ENCODE results near the gene SYDE1. TPM values are rescaled to one million over a fixed set of nuclear protein-coding genes. Genes with fewer than 3 reads are reported as not detected.

The SYDE1 gene
- total and polyA plus RNA-seq, 7 donors = 2.3 to 4.9 (median 4.5) TPM

DNA sequence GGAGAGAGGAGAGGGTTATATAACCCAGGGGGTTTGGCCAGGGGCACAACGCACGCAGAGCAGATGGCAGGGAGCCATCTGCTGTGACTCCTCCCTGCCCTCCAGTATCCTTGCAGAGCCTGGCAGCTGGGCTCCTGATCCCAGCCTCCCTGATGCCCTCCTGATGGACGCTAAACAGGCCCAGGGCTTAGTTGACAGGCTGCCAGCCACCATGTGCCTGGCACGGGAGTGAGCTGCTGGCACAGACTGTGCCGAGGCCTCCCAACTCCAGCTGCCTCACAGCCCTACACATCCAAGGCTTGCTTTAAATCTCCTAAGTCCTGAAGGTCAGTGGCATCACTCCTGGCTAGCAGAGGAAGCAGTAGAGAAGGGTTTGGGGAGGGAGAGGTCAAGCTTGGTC is 16.7 kb downstream of the SYDE1 start:
- H3K4me3 ChIP-seq = no peak overlapping the region
- intact Hi-C loops (cut with DNase I) = no loop called here
- no peaks in the 10 kb centered on the region for H3K27me3 ChIP-seq (ENCODE audit: insufficient read depth in 3 of 3, low read length in 2 of 3)
- H3K27ac ChIP-seq = peak overlapping the region; percentile 97
- H3K4me1 ChIP-seq = peaks cover 4% of the 10 kb centered on the region
- H3K36me3 ChIP-seq (ENCODE audit: insufficient read depth in 1 of 2, low read depth in 1 of 2) = peaks cover 0 to 43% of the 10 kb centered on the region in 2 donors
- TF ChIP-seq, protein P1, sequence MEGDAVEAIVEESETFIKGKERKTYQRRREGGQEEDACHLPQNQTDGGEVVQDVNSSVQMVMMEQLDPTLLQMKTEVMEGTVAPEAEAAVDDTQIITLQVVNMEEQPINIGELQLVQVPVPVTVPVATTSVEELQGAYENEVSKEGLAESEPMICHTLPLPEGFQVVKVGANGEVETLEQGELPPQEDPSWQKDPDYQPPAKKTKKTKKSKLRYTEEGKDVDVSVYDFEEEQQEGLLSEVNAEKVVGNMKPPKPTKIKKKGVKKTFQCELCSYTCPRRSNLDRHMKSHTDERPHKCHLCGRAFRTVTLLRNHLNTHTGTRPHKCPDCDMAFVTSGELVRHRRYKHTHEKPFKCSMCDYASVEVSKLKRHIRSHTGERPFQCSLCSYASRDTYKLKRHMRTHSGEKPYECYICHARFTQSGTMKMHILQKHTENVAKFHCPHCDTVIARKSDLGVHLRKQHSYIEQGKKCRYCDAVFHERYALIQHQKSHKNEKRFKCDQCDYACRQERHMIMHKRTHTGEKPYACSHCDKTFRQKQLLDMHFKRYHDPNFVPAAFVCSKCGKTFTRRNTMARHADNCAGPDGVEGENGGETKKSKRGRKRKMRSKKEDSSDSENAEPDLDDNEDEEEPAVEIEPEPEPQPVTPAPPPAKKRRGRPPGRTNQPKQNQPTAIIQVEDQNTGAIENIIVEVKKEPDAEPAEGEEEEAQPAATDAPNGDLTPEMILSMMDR (IDR thresholded peaks at IDR 0.05) = no peak
- H3K9me3 ChIP-seq = no peaks in the 10 kb centered on the region
- DNase-seq (peak; percentile 57 to 73), ATAC-seq (peak; percentile 37 to 47 (median 42))
- WGBS, 3 donors = 16 to 25% (median 17%) methylated on average over 5 of the region's 5 CpGs

- Histone ChIP-seq H3K27ac (peak overlapping the region; percentile 97), H3K4me3 (peak overlapping the region; percentile 95), H3K4me1 (peaks cover 4% of the 10 kb centered on the region), H3K27me3 (ENCODE audit: insufficient read depth in 3 of 3, low read length in 2 of 3) (no peaks in the 10 kb centered on the region), H3K36me3 (ENCODE audit: insufficient read depth in 1 of 2, low read depth in 1 of 2) (peaks cover 0 to 35% of the 10 kb centered on the region in 2 donors), H3K9me3 (no peaks in the 10 kb centered on the region)
- TF ChIP-seq, protein P1 (IDR thresholded peaks at IDR 0.05) = no peak
- 8 to 13% (median 13%) methylated on average over 28 to 33 of the region's 33 CpGs for WGBS, 3 donors
- intact Hi-C loops (cut with DNase I) = no loop called here
- ATAC-seq = peak in 2 of 4 donors; percentile 2 to 5
- DNase-seq = peak in 1 of 2 donors; percentile 61
Observed at GRCh38 chr19:15124572-15125231, 17.5 kb downstream of the SYDE1 start.

GRCh38 chr19:15125232-15126067 is 18.2 kb downstream of the SYDE1 start:
- H3K4me3 ChIP-seq = peak overlapping the region; percentile 95
- peak; percentile 98 for ATAC-seq
- H3K36me3 ChIP-seq (ENCODE audit: insufficient read depth in 1 of 2, low read depth in 1 of 2) = peaks cover 0 to 27% of the 10 kb centered on the region in 2 donors
- DNase-seq = peak; percentile 99
- H3K4me1 ChIP-seq = peaks cover 4% of the 10 kb centered on the region
- no peaks in the 10 kb centered on the region for H3K27me3 ChIP-seq (ENCODE audit: insufficient read depth in 3 of 3, low read length in 2 of 3)
- peak overlapping the region; percentile 97 for H3K27ac ChIP-seq
- intact Hi-C loops (cut with DNase I) = no loop called here
- 1% methylated on average over 57 to 61 of the region's 61 CpGs for WGBS, 3 donors
- TF ChIP-seq, protein P1 (IDR thresholded peaks at IDR 0.05) = no peak
- H3K9me3 ChIP-seq = no peaks in the 10 kb centered on the region

- TF ChIP-seq, protein P1 (IDR thresholded peaks at IDR 0.05) = no peak
- 41 to 64% (median 56%) methylated on average over 2 of the region's 2 CpGs for WGBS, 3 donors
- no peak for ATAC-seq
Observed at GRCh38 chr19:15126131-15126910, 19.1 kb downstream of the SYDE1 start.

More at GRCh38 chr19:15126131-15126910, 19.1 kb downstream of the SYDE1 start:
- Histone ChIP-seq H3K4me3 (peak overlapping the region; percentile 95), H3K4me1 (peaks cover 4% of the 10 kb centered on the region), H3K36me3 (ENCODE audit: insufficient read depth in 1 of 2, low read depth in 1 of 2) (peaks cover 0 to 18% of the 10 kb centered on the region in 2 donors), H3K9me3 (no peaks in the 10 kb centered on the region), H3K27ac (peak overlapping the region; percentile 97), H3K27me3 (ENCODE audit: insufficient read depth in 3 of 3, low read length in 2 of 3) (no peaks in the 10 kb centered on the region)
- DNase-seq = no peak
- intact Hi-C loops (cut with DNase I) = no loop called here
